NCI-H1417 treated with DMSO at 0.1 percent for 48 hours (cell line): ENCODE data around the gene GPR65.

Source experiments
- DNase-seq: peaks from one replicate; lab custom pipeline; 2025; lab: John Stamatoyannopoulos, UW

GPR65 gene, protein sequence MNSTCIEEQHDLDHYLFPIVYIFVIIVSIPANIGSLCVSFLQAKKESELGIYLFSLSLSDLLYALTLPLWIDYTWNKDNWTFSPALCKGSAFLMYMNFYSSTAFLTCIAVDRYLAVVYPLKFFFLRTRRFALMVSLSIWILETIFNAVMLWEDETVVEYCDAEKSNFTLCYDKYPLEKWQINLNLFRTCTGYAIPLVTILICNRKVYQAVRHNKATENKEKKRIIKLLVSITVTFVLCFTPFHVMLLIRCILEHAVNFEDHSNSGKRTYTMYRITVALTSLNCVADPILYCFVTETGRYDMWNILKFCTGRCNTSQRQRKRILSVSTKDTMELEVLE

DNA sequence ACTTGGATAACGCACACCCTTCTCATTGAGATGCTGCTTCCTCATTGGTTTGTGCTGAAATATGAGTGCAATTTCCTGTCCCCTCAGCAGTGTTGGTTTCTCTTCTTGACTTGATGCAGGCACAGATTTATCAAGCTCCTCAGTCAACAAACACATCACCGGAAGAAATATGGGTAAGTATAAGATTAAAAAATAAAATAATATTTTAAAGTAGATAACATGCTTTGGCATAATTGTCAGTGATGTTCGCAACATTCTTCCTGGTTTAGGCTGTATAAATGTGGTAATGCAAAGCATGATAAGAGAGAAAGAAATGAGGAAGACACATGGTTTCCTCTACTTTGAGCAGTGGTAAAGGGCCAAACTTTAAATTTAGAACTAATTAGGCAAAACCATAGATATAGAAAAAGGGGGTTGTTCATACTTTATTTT is at the start of gene GPR65:
Gene GPR65, plus strand, starts transcription at position 86 of the 432 bp plus-strand sequence. CDS start 5,713 bp downstream, outside the sequence.
- no peak for DNase-seq

DNA sequence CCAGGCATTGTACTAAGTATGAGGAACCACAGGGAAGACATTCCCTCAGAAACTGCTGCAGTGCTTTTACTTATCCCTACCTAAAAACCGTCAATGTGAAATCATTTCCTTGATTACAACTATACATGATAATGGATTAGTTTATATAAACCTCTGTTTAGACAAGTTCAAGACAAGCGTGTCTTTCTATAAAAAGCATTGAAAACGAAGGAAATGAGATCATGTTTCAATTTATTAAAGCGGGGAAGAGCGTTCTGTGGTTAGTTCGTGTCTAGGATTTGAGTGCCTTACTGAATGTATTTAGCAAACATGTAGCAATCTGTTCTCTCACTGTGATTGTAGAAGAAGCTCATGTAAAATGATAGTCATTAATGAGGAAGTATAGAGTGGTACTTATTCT is 49.4 kb upstream of the GPR65 start:
- no peak for DNase-seq

DNA sequence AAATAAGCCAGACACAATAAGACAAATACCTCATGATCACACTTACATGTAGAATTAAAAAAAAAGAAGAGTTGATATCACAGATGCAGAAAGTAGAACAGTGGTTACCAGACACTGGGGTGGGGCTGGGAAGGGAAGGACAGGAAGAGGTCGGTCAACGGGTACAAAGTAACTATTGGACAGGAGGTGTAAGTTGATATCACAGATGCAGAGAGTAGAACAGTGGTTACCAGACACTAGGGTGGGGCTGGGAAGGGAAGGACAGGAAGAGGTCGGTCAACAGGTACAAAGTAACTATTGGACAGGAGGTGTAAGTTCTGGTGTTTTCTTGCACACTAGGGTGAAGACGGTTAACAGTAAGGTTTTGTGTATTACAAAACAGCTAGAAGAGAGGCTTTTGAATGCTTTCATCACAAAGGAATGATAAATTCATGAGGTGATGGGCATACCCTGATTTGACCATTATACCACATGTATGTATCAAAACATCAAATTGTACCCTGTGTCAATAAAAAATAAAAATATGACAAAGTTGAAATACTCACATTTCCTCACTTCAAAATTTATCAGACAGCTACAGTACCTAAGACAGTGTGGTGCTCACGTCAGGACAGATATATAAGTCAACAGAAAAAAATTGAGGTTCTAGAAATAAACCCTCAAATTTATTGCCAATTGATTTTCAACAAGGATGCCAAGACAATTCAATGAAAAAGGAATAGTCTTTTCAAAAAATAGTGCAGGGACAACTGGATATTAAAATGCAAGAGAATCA is 44.7 kb upstream of the GPR65 start:
- DNase-seq: no peak

DNA sequence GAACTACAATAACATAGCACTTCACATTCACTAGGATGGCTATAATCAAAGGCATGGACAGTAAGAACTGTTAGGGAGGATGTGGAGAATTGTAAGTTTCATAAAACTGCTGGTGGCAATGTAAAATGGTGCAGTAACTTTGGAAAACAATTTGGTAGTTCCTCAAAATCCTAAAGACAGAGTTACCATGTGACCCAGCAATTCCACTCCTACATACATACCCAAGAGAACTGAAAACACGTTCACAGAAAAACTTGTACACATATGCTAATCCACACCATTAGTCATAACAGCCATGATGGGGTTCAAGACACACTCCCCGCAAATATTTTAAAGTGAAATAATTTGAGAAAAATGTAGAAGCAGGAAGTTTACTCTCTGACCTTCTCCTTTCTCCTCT is 43.7 kb upstream of the GPR65 start:
- no peak for DNase-seq

DNA sequence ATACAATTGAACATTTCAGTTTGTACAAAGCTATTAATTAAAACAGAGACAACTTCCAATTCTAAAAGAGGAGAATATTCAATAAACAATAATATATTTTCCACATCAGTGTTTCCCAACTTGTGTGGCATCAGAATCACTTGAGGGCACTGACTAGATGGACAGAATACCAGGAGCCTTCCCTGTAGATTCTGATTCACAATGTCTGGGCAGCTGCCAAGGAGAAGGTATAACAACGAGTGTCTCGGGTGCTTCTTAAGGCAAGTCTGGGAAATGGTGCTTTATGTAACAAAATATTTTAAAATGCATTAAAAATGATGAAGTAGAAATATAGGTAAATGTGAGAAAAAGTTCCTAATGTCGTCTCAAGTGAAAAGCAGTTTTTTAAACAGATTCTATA is 38.1 kb upstream of the GPR65 start:
- no peak for DNase-seq

DNA sequence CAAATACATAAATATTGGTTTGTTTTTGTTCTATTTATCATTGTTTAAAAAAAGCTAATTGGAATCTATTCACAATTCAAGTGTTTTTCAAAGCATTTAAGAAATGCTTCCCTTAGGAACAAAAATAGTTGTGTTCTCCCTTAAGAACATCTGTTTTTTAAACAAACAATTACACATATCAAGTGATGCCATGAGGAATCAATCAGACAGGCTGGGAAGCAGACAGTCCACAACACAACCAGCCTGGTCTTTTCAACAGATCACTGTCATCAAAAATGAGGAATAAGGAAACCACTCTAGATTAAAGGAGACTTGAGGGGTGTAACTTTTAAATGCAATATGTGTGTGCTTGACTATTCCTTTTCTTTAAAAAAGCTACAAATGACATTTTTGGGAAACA is 37.4 kb upstream of the GPR65 start:
- no peak for DNase-seq

DNA sequence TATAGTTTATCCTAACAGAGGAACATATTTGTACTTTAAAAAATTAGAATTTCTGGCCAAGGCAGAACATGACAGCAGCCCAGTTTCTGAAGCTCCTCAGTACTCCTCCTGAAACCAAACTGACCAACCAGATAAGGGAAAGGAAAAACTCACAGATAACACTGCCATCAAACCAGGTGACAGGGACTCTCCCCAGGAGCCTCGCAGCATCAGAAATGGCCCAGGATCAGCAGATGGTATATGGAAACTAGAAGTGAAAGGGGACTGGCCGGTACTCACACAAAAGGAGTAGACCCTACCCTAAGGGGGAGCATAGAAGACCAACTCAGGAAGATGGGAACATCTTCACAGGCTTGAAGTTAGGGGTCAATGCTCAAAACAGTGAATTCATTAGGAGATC is 33.9 kb upstream of the GPR65 start:
- no peak for DNase-seq

DNA sequence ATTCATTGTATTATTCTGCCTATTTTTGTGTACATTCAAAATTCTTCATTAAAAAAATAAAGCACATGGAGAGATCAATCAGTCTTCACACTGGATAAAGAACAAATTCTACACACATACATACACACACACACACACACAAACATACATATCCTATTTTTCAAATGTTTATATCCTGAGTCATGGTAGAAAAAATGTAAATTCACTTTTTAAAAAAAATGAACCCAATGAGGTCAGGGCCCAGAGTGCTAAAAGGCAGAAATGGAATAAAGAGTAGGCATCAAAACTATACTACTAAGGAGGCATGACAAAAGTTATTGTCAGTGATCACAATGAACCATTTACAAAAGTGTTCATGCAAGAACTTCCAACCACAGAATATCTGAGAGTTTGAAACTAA is 29.3 kb upstream of the GPR65 start:
- no peak for DNase-seq

DNA sequence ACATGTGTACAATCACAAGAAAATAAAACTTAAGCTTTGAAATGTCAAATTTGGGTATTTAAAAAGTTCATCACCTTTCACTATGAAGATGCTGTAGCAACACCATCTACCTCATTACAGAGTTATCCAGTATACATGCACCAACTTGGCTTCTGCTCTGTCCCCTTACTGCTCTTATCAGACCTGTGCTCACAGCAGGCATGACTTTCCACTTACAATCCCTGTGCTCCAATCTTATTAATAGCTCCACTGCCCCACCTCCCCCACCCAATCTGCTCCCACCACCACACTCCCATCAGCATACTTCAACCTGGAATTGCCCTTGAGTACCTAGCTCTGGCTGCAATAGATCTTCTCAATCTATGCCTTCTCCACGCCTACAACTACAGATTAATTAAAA is 25.2 kb upstream of the GPR65 start:
- DNase-seq: no peak

DNA sequence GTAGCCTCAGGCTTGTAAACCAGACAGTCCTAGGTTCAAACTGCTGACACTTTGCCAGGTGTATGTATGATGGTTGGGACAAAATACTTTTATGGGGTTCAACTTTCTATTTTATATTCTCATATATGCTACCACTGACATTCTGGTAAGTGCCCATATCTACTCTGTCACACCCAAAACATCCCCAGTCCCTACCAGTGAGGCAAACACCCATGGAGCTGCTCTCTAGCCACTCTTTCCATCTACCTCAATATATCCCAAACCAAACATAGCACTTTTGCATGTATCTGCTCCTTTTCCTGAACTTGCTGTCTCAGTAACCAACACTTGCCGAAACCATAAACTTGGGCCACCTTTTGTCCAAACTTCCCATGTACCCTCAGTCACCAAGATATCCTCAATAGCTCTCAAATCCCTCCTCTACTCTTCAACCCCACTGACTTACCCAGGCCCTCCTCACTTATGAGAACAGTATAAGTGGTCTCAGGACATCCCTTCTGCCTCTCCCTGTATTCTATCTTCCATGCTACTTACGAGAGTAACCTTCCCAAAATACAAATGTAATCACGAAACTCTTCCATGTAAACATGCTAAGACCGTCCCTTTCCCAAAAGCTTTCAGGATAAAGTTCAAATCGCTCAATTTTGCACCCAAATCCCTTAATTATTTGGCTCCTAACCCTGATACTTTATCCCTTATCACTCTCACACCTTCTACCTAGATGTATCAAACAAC is 15.5 kb upstream of the GPR65 start:
- DNase-seq: no peak

DNA sequence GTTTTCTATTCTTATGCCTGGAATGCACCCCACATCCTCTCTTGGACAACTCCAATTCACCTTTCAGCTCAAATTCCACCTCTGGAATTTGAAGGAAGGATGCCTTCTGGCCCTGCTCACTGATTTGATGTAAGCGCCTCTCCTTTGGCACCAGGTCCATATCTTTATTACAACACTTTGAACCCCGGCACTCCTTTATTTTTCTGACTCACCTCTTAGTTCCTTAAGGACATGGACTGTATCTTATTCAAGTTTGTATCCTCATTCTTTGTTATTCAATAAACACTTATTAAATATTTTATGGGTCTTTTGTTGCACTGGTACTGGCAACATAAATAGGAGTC is 15.0 kb upstream of the GPR65 start:
- DNase-seq: no peak

DNA sequence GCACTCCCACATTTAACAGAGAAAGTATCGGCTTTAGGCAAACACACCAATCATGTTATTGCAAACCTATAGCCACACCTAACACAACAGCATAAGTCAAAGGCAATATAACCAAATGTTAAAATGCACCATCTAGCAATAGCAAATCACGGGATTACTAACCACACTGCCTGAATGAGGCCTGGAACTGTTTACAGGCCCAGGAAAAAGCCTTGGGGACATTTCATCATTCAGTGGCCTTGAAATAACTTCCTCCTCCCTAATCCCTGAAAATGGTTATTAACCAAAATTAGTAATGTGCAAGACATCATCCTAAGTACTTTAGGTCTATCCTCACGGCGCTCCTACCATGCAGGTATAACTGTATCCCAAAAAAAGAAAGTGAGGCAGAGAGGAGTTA is 14.3 kb upstream of the GPR65 start:
- DNase-seq: no peak

DNA sequence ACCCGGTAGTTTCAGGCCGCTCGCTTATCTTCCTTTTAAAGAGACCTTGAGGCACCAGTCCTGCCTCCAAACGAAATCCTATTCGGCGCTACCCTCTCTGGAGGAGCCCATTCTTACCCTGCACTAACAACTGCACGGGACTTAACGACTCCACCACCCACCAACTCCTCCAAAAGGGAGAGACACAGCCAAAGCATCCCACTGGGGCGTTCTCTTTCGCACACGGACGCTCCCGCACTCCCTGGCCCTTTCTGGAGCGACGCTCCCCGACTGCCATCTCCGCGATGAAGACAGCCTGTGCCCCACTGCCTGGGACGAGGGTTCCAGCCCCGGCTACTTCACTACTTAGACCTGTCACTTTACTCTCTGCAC is 12.6 kb upstream of the GPR65 start:
- DNase-seq: no peak

DNA sequence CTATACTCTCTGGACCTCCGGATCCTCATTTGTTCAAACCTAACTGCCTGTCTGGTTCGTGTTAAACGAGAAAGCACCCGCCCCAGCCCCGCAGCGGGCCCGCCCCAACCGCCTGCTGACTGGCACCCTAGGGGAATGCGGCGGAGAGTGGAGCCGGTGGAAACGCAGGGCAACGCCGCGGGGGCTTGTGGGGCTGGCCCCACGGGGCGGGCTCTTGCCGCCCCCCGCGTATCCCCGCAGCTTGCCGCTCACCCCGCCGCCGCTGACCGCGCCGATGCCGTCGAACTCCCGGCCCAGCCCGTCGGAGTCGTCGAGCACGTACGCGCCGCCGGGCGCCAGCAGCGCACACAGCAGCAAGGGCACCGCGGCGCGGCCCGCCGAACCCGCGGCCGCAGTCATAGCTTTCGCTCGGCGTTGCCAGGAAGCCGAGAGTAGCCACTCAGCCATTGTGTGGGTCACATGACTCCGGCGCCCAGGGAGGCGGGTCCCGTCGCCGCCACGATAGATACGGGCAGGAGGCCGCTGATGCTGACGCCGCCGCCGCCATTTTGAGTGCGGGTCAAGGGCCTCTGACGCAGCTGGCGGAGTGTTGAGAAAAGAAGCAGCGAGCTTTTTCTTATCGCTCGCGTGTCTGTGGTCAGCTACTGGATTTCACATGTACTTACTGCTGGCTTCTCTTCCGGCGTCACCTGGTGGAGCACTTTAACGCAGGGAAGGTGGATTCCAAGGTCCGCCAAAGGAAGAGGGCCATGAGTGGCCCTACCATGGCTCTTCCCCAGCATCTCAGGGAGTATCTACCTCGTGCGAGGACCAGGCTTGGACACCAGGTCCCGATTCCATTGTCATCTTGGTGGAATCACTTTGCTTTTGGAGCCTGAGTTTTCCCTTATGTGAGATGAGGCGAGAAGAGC is 12.0 kb upstream of the GPR65 start, which contains the start of gene GALC:
Gene GALC, minus strand, starts transcription at position 465 of the 911 bp plus-strand sequence. Its CDS starts 18 bp downstream, at position 447.
- peak; percentile 59 for DNase-seq

DNA sequence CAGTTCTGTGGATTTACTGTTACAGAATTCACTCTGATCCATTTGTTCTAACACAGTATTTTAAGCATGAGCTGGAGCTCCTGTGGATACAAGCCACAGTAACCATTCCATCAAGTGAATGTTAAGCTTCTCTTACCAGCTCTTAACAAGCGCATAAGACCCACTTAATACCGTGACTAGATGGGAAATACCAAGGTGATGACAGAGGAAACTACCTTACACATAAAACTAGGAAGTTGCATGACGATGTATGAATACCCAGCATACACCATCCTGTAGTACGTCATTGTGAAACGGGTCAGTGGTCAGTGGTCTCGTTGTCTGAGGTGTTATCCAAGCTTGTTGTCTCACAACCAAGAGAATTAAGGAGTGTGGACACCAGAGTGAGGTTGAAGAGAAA is 10.0 kb upstream of the GPR65 start:
- DNase-seq: no peak

DNA sequence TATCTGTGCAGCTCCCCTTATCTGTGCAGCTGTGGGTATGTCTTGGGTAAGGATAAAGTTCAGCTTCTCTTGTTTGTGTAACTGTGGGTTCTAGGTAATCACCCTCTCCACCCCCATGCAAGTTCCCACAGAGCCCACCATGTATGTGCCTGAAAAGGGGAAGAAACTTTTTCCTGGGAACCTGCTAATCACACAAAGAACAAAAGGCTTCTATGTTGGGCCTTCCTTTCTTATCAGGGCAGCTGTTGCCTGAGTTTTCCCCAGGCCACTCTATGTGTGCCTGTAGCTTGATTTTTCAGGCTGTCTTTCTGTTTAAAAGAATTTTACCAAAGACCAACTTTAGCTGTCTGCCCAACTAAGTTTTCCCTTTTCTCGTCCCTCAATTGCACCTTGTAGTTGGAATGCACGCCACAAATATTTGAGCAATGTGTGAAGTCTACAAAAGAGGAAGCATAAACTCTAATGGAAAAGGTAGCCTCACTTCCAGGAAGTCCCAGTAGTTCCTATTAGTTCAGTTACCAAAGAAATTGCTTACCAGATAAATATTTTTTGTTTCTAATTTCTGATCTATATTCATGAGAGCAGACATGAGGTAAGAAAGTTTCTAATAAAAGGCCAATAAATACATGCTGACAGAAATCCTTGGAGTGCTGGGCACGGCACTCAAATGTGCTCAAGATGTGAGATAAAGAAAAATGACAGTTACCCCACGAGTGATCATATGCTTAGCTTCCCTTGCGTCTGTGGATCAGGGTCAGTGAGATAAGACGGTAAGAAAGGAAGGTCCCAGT is 9.2 kb upstream of the GPR65 start:
- no peak for DNase-seq

DNA sequence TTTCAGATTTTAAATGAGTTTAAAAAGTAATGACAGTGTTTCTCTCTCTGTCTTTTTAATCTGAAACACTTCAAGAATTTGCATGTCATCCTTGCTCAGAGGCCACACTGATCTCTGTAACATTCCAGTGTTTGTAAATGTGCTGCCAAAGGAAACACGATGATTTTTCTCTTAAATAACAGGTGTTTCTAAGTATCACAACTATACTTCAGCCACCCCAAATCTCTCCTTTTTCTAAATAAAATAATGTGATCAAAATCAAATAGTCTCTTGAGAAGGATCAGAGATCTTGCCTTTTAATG is 8.7 kb upstream of the GPR65 start:
- no peak for DNase-seq

DNA sequence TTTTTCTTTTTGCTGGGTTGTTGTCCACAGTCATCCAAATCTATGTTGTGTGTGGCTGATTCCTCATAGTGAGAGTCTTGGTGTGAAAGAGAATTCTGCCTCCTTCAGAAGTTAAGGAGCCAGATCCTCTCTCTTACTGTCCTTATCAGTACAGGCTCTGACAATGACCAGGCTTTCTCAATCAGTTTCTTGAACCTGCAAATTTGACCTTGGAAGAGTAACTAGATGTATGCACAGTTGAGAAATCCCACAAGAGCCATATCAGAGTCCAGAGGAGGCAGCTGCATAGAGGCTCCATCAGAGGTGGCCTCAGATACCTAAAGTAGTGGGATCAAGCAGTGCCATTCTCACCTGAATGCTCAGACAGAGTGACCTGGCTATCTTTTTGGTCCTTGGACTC is 6.5 kb upstream of the GPR65 start:
- no peak for DNase-seq

DNA sequence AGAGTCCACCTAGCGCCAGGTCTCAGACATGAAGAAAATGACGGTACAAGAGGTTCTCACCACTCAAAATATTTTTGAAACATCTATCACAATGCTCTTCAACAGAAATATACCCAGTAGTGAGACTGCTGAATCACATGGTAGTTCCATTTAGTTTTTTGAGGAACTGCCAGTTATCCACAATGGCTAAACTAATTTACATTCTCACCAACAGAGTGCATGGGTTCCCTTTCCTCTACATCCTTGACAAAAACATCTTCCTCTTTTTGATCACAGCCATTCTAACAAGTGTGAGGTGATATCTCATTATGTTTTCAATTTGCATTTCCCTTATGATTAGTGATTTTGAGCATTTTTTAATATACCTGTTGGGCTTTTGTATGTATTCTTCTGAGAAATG is 5.7 kb upstream of the GPR65 start:
- no peak for DNase-seq

DNA sequence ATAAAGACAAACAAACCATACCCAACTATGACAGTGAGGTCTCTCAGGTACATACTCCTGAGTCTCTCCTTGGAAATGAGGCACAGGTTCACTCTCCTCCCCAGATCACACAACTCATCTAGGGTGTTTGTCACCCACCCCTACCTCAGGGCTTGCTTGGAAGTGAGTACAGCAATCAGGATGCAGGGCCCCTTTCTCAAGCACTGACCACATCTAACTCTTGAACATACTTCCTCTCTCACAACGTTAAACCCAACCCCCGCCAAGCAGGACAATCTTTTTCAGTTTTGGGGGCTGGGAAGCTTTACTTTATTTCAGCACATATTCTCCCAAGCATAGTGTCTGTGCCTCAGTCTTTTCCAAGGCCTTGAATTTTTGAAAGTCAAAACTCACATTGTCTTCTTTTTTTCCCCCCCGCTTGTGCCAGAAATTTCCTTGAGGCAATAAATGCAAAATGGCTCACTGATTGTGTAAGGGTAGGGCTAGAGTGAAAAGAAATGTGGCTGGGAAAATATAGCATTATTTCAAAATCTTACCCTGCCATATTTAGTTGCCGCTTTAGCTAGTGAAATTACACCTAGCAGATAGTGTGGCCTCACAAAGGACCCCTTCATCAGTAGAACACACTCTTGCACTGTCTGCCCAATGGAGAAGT is 2.4 kb upstream of the GPR65 start:
- no peak for DNase-seq

DNA sequence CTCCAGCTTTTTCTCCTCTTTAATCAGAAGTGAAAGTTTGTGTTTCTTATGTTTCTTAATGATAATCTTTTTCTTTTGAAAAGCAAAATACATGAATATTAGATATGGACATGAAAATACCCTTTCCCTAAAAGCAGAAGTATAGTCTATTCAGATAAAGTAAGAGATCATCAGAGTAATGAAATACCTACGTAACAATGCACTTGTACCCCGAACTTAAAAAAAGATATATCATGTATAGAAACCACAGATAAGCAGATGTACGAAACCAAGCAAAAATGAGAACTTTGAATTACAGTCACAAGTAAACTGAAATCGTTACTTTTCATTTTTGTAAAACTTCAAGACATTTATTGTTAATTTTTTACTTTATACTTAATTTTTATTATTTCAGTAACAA is 1.5 kb upstream of the GPR65 start:
- no peak for DNase-seq
